WTC11 (cell line): ENCODE data around the gene MKS1. TPM values are rescaled to one million over a fixed set of nuclear protein-coding genes. Genes with fewer than 3 reads are reported as not detected.

Source experiments
- ATAC-seq: fragments of 200-7000 bp; cut with Tn5 transposase; 2 replicates; pipeline ENCODE4 v1.10.0; 2021; ENCODE audit warnings: mild to moderate bottlenecking, moderate library complexity
- CTCF ChIA-PET: fragments of 300-600 bp; sonication (Branson Sonifier 250); formaldehyde crosslinking; loops from one replicate; lab custom pipeline; 2021; ENCODE audit warnings: antibody characterized with exemption; lab: Charles Lee
- POLR2A ChIA-PET: fragments of 350-600 bp; sonication (Branson Sonifier 250); formaldehyde crosslinking; loops from one replicate; lab custom pipeline; 2021; ENCODE audit warnings: antibody characterized with exemption; lab: Charles Lee
- DNase-seq: peaks from one replicate; pipeline ENCODE4 v3.0.0; 2021; ENCODE audit warnings: low spot score
- H3K27ac Mint-ChIP-seq: 2 replicates; pipeline ENCODE4 v1.8.0; 2021; ENCODE audit warnings: mixed read lengths
- H3K27me3 Mint-ChIP-seq: 2 replicates; pipeline ENCODE4 v1.8.0; 2021; ENCODE audit warnings: low read depth, mild to moderate bottlenecking, moderate library complexity, mixed read lengths
- H3K36me3 Mint-ChIP-seq: 2 replicates; pipeline ENCODE4 v1.8.0; 2021; ENCODE audit warnings: mixed read lengths
- H3K4me1 Mint-ChIP-seq: 2 replicates; pipeline ENCODE4 v1.8.0; 2022; ENCODE audit warnings: mixed read lengths
- H3K4me3 Mint-ChIP-seq: 2 replicates; pipeline ENCODE4 v1.8.0; 2021; ENCODE audit warnings: mild to moderate bottlenecking, moderate library complexity, mixed read lengths
- H3K9me3 Mint-ChIP-seq: 2 replicates; pipeline ENCODE4 v1.8.0; 2021; ENCODE audit warnings: mixed read lengths
- CTCF ChIP-seq: fragments of 200-600 bp; IDR thresholded peaks from 2 replicates; pipeline ENCODE4 v1.8.0; 2022; ENCODE audit warnings: antibody characterized with exemption
- MXD4 ChIP-seq: fragments of 250-450 bp; sonication (Bioruptor Pico); IDR thresholded peaks from 2 replicates; pipeline ENCODE4 v1.8.0; 2021; ENCODE audit warnings: mild to moderate bottlenecking, moderate library complexity, borderline replicate concordance
- TCF7 ChIP-seq: sonication (generic); formaldehyde crosslinking; IDR thresholded peaks from 2 replicates; pipeline ENCODE4 v1.8.0; 2022; ENCODE audit warnings: mild to moderate bottlenecking, low read depth, missing genetic modification reagents, moderate library complexity
- TEAD1 ChIP-seq: sonication (generic); formaldehyde crosslinking; IDR thresholded peaks from 2 replicates; pipeline ENCODE4 v1.8.0; 2022; ENCODE audit warnings: mild to moderate bottlenecking, missing genetic modification reagents
- ZMAT4 ChIP-seq: fragments of 250-450 bp; sonication (Bioruptor Pico); IDR thresholded peaks from 2 replicates; pipeline ENCODE4 v1.9.0; 2021; ENCODE audit warnings: mild to moderate bottlenecking
- ZNF138 ChIP-seq: sonication (generic); formaldehyde crosslinking; conservative IDR thresholded peaks from 2 replicates; pipeline ENCODE4 v1.8.1; 2022; ENCODE audit warnings: mild to moderate bottlenecking, moderate library complexity, missing genetic modification reagents
- ZNF425 ChIP-seq: fragments of 250-450 bp; sonication (Bioruptor Pico); conservative IDR thresholded peaks from 2 replicates; pipeline ENCODE4 v1.9.0; 2021; ENCODE audit warnings: mild to moderate bottlenecking
- total RNA-seq: library from RNA; stranded (reverse); gene quantifications from 3 replicates; pipeline ENCODE4 v1.2.3, GENCODE V29; 2021
- TF ChIP-seq, protein P1 (sequence below): fragments of 250-450 bp; sonication (Bioruptor Pico); IDR thresholded peaks from 2 replicates; pipeline ENCODE4 v2.1.2; 2022; ENCODE audit warnings: mild to moderate bottlenecking, moderate library complexity
- TF ChIP-seq, protein P2 (sequence below): sonication (generic); formaldehyde crosslinking; IDR thresholded peaks from 2 replicates; pipeline ENCODE4 v1.8.0; 2023; ENCODE audit warnings: mild to moderate bottlenecking, missing genetic modification reagents
- TF ChIP-seq, protein P3 (sequence below): sonication (generic); formaldehyde crosslinking; IDR thresholded peaks from 2 replicates; pipeline ENCODE4 v1.8.1; 2023; ENCODE audit warnings: mild to moderate bottlenecking, moderate library complexity, missing genetic modification reagents

MKS1 gene
- total RNA-seq, 1 experiment from 2014 or later, result 24.2 TPM

- TF ChIP-seq TCF7 (no peak), MXD4 (CRISPR knock-in tag) (no peak)
- TF ChIP-seq, protein P1, sequence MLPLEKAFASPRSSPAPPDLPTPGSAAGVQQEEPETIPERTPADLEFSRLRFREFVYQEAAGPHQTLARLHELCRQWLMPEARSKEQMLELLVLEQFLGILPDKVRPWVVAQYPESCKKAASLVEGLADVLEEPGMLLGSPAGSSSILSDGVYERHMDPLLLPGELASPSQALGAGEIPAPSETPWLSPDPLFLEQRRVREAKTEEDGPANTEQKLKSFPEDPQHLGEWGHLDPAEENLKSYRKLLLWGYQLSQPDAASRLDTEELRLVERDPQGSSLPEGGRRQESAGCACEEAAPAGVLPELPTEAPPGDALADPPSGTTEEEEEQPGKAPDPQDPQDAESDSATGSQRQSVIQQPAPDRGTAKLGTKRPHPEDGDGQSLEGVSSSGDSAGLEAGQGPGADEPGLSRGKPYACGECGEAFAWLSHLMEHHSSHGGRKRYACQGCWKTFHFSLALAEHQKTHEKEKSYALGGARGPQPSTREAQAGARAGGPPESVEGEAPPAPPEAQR (CRISPR knock-in tag), result no peak
These were observed 44.2 kb downstream of the MKS1 start (continued) for GRCh38 chr17:58174871-58175270.

GRCh38 chr17:58172369-58173071 lies 46.5 kb downstream of the MKS1 start:
- ChIA-PET CTCF (interaction anchor here (0.6 to 1.9 kb wide), 20 partner anchors 8 to 360 kb away, joined by 3 to 19 read pairs (median 4); partner anchors contain the start of genes LPO, MRPS23 and RNF43), POLR2A (interaction anchor here (0.6 kb wide), 1 partner anchor 176 kb away, joined by 5 read pairs; no protein-coding TSS in a partner anchor)
- no peaks in the 10 kb centered on the region for H3K36me3 Mint-ChIP-seq
- H3K27ac Mint-ChIP-seq, result no peak overlapping the region
- no peaks in the 10 kb centered on the region for H3K4me1 Mint-ChIP-seq
- DNase-seq, result peak; percentile 46
- no peak overlapping the region for H3K4me3 Mint-ChIP-seq
- peaks cover 3% of the 10 kb centered on the region; the same call in 1 of the 2 replicates for H3K9me3 Mint-ChIP-seq
- ATAC-seq, result peak; percentile 98
- H3K27me3 Mint-ChIP-seq, result peaks cover 27% of the 10 kb centered on the region
- TF ChIP-seq TEAD1 (CRISPR knock-in tag) (no peak), ZNF425 (CRISPR knock-in tag) (no peak), ZNF138 (CRISPR knock-in tag) (no peak), CTCF (peak; percentile 40), ZMAT4 (CRISPR knock-in tag) (no peak)
- TF ChIP-seq, protein P2, sequence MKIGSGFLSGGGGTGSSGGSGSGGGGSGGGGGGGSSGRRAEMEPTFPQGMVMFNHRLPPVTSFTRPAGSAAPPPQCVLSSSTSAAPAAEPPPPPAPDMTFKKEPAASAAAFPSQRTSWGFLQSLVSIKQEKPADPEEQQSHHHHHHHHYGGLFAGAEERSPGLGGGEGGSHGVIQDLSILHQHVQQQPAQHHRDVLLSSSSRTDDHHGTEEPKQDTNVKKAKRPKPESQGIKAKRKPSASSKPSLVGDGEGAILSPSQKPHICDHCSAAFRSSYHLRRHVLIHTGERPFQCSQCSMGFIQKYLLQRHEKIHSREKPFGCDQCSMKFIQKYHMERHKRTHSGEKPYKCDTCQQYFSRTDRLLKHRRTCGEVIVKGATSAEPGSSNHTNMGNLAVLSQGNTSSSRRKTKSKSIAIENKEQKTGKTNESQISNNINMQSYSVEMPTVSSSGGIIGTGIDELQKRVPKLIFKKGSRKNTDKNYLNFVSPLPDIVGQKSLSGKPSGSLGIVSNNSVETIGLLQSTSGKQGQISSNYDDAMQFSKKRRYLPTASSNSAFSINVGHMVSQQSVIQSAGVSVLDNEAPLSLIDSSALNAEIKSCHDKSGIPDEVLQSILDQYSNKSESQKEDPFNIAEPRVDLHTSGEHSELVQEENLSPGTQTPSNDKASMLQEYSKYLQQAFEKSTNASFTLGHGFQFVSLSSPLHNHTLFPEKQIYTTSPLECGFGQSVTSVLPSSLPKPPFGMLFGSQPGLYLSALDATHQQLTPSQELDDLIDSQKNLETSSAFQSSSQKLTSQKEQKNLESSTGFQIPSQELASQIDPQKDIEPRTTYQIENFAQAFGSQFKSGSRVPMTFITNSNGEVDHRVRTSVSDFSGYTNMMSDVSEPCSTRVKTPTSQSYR (CRISPR knock-in tag), result no peak

DNA sequence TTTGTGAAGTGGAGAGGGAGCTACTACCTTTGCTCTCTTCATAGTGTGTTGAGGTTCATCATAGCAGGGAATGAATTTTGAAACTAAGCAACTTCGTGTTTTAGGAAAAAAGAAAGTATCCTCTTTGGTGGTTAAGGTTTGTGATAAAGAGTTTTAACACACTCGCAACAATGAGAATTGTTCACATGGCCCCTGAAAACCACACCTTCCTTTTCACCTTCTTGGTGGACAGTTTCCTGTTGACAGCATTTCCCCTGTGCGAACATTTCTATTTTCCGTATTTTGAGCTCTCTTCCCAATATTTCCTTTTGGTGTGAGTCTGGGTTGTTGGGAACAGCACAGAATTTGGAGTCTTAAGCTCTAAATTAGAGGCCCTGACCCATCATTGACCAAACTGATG lies 48.4 kb downstream of the MKS1 start:
- CTCF ChIA-PET, result interaction anchor here (0.9 to 1.7 kb wide), 3 partner anchors 11 to 48 kb away, joined by 3 to 6 read pairs (median 4); no protein-coding TSS in a partner anchor
- no peak for DNase-seq
- ATAC-seq, result no peak
- Mint-ChIP-seq H3K27ac (no peak overlapping the region), H3K9me3 (peaks cover 3% of the 10 kb centered on the region; the same call in 1 of the 2 replicates), H3K36me3 (no peaks in the 10 kb centered on the region), H3K27me3 (peaks cover 39% of the 10 kb centered on the region), H3K4me1 (no peaks in the 10 kb centered on the region), H3K4me3 (no peak overlapping the region)
- TF ChIP-seq, protein P3, sequence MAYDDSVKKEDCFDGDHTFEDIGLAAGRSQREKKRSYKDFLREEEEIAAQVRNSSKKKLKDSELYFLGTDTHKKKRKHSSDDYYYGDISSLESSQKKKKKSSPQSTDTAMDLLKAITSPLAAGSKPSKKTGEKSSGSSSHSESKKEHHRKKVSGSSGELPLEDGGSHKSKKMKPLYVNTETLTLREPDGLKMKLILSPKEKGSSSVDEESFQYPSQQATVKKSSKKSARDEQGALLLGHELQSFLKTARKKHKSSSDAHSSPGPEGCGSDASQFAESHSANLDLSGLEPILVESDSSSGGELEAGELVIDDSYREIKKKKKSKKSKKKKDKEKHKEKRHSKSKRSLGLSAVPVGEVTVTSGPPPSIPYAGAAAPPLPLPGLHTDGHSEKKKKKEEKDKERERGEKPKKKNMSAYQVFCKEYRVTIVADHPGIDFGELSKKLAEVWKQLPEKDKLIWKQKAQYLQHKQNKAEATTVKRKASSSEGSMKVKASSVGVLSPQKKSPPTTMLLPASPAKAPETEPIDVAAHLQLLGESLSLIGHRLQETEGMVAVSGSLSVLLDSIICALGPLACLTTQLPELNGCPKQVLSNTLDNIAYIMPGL (CRISPR knock-in tag), result no peak
- no peak for TF ChIP-seq TEAD1 (CRISPR knock-in tag)
- POLR2A ChIA-PET, result interaction anchor here (1.0 kb wide), 1 partner anchor 163 kb away, joined by 3 read pairs; no protein-coding TSS in a partner anchor
